Stimulated activated CD8-positive, alpha-beta memory T cell treated with anti-CD3 and anti-CD28 coated beads, Interleukin-12 subunit alpha, Interleukin-12 subunit beta, amount 100 ng/mL, for 24 hours (primary cell): Measurements from ENCODE around the gene GPR137C.

Experiments
- DNase-seq: peaks from one replicate; pipeline ENCODE4 v3.0.0-alpha.2; 2020; ENCODE audit errors: extremely low read depth

GPR137C gene

GRCh38 chr14:52552063-52552988 is at the start of gene GPR137C, which contains the start of gene TXNDC16:
GPR137C (plus strand) TSS chr14:52552836; CDS start chr14:52553148, 312 bp downstream.
TXNDC16 (minus strand) TSS chr14:52552505; CDS start chr14:52543557, 8,948 bp downstream.
- DNase-seq = peak; percentile 100

- DNase-seq = no peak
These were observed 39.4 kb upstream of the GPR137C start for GRCh38 chr14:52513249-52513648.

- DNase-seq = no peak
These were observed 38.4 kb upstream of the GPR137C start for GRCh38 chr14:52514046-52514811.

- no peak for DNase-seq
These were observed 30.6 kb upstream of the GPR137C start for GRCh38 chr14:52522033-52522432.

GRCh38 chr14:52522581-52523345 is 29.9 kb upstream of the GPR137C start:
- no peak for DNase-seq

GRCh38 chr14:52527052-52527451 is 25.6 kb upstream of the GPR137C start:
- DNase-seq = no peak

- no peak for DNase-seq
These were observed 21.2 kb upstream of the GPR137C start for GRCh38 chr14:52531481-52531880.

- DNase-seq = no peak
These were observed 16.4 kb upstream of the GPR137C start for GRCh38 chr14:52536269-52536668.

- no peak for DNase-seq
These were observed 14.0 kb upstream of the GPR137C start for GRCh38 chr14:52538623-52539022.

GRCh38 chr14:52545584-52546317 is 6.9 kb upstream of the GPR137C start:
- DNase-seq = no peak

- DNase-seq = no peak
These were observed 6.3 kb upstream of the GPR137C start for GRCh38 chr14:52546318-52546670.

GRCh38 chr14:52547027-52547426 is 5.6 kb upstream of the GPR137C start:
- DNase-seq = no peak

- DNase-seq = no peak
These were observed 5.1 kb upstream of the GPR137C start for GRCh38 chr14:52547526-52547925.

- DNase-seq = no peak
These were observed 2.0 kb upstream of the GPR137C start for GRCh38 chr14:52550661-52551060.

- no peak for DNase-seq
These were observed 1.4 kb upstream of the GPR137C start for GRCh38 chr14:52551205-52551604.

- DNase-seq = no peak
These were observed 957 bp upstream of the GPR137C start for GRCh38 chr14:52551696-52552062.

- no peak for DNase-seq
These were observed 500 bp downstream of the GPR137C start for GRCh38 chr14:52553002-52553670.

- DNase-seq = no peak
These were observed 1.3 kb downstream of the GPR137C start for GRCh38 chr14:52553671-52554575.

- no peak for DNase-seq
These were observed 6.1 kb downstream of the GPR137C start for GRCh38 chr14:52558688-52559087.

- no peak for DNase-seq
These were observed 10.5 kb downstream of the GPR137C start for GRCh38 chr14:52563120-52563519.
